ENCODE data around the gene EFHD1.
"Not testable (repeated sequence)": the region's sequence is repeated elsewhere in the genome, so short reads cannot be mapped to it uniquely, and the experiment has no call there.

Gene EFHD1

DNA sequence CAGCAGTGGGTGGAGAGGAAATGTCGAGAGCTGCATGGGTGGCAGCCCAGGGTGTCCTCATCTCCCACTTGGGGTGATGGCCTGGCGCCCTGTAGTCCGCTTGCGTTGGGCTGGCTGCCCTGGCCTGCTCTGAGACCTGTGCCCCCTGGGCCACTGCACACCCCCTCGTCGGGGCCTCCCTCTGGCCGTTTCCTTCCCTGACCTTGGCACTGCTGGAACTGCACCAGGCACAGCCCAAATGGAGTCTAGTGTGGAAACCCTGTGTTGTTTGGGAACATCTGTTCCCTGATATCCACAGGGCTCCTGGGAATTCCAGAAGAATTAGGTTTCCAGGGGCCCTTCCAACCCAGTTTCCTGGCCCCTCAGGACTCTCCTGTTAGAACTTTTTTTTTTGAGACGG, 13.9 kb downstream of the EFHD1 start:
- in situ Hi-C loops (cut with MboI; ENCODE audit: low sequenced_read_pairs) = no loop called here

DNA sequence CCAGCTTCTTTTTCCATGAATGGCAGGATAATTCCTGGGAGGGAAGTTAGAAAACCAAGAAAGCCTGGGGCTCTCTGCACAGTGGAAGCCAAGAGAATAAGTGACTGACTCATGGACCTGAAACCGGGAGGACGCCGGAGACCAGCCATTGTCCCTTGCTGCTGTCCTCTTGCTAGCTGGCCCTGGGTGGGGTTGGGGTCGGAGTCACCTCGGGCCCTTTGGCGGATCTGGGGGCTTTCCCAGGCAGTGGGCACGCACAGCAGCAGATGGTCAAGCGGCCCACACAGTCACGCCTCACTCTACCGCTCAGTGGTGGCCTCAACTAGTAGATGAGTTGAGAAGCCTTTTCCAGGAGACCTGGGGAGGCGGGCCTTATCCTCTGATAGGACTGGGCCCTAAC, 15.6 kb downstream of the EFHD1 start:
- in situ Hi-C loops (cut with MboI; ENCODE audit: low sequenced_read_pairs) = no loop called here

DNA sequence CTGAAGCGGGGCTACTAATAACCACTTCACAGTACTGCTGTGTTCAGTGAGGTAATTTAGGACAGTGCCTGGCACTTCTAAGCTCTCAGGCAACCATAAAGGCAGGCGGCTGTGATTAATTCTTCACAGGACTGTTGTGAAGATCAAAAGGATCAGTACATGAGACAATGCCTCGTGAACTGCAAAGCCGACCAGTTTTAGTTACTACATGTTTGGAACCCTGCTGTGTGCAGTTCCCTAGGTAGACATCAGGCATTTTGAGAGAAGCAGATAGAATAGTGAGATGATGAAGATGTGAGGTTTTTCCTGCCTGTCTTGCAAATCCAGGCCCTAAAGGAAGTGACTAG, 19.1 kb downstream of the EFHD1 start:
- in situ Hi-C loops (cut with MboI; ENCODE audit: low sequenced_read_pairs) = no loop called here

DNA sequence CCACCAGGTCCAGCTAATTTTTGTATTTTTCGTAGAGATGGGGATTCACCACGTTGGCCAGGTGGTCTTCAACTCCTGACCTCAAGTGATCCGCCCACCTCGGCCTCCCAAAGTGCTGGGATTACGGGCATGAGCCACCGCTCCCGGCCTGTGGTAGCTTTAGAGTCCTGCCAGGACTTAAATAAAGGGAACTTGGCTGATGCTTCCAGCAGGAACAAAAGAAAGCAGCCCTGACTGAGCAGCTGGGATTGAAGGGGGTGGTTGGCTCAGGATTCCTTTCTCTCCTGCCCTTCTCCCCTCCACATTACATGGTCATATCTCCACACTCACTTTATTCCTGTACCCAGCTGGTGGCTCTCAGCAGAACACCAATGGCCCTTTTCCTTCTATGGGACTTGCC, 20.0 kb downstream of the EFHD1 start:
- in situ Hi-C loops (cut with MboI; ENCODE audit: low sequenced_read_pairs) = no loop called here

DNA sequence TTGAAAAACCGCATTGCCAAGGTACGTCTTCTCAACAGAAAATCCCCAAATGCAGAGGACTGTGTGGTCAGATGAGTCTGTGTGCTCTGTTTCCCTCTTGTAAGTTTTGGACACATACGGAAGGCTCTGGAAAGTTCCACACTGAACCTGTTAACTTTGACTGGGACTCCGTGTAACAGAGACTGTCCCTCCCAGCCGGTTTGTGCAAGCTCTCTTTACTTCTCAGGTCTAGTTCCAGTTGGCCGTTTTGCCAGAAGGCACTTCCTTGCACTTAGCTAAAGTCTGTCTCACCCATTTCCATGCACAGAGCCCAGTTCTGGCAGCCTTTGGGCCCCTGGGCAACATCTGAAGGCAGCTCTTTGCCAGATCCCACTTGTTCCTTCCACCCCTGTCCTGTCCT, 22.0 kb downstream of the EFHD1 start:
- in situ Hi-C loops (cut with MboI; ENCODE audit: low sequenced_read_pairs) = no loop called here

DNA sequence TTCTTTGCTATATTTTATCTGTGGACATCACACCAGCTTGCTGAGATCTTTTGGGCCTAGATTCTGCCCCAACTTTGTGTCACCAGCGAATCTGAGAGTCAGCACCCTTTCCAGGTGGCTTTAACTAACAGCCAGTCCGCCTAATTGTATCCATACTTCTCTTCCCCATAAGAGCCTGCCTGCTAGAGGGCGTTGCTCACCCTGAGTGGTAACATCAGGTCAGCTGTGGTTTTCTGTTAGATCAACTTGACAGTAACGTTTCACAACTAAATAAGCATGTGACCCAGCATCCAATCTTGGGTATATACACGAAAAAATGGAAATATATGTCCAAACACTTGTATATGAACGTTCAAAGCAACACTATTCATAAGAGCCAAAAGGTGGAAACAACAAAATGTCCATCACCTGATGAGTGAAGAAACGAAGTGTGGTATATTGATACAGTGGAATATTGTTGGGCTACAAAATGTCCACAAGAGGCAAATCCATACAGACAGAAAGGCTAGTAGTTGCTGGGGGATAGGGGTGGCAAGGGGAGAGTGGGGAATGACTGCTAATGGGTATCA, 24.9 kb downstream of the EFHD1 start:
- in situ Hi-C loops (cut with MboI; ENCODE audit: low sequenced_read_pairs) = no loop called here

DNA sequence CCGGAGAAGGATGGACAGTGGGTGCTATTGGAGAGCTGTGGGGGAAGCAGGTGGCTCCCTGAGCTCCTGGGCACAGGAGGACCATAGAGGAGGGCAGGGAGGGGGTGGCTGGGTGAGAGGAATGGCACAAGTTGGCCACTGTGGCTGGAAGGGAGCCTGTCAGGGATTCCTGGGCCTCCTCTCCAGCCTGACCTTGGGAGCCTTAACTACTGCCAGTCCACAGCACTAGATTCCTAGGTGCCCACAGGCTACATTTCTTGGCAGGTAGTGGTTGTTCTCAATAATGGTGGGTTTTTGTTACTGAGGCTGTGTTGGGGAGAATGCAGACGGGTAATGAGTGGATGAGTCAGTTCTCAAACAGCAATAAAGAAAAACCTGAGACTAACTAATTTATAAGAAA, 26.0 kb downstream of the EFHD1 start:
- in situ Hi-C loops (cut with MboI; ENCODE audit: low sequenced_read_pairs) = no loop called here

DNA sequence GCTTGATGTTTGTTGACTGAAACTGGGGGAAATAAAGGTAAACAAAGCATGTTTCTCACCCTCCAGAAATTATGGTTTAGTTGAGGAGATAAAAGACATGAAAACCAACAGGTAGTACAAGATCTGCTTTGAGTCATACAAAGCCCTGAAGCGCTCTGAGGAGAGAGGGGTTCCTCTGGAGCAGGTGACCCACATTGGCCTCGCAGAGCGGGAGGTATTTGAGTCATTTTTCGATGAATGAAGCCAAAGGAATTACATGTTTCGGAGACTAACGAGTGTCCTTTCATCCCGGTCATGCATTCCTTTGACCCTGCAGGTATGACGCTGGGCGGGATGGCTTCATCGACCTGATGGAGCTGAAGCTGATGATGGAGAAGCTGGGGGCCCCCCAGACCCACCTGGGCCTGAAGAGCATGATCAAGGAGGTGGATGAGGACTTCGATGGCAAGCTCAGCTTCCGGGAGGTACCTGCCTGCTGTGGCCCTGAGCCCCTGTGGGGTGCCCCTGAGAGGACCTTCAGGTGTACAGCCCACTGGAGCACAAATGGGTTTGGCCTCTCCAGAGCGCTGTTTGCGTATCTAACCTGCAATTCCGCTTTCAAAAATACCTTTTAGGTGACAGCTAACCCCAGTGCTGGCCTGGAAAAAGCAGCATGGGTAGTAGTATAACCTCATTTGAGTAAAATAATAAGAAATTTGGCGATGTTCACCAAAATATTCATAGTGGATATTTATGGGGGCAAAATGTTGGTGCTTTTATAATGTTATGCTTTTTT, 29.3 kb downstream of the EFHD1 start:
- in situ Hi-C loops (cut with MboI; ENCODE audit: low sequenced_read_pairs) = no loop called here

DNA sequence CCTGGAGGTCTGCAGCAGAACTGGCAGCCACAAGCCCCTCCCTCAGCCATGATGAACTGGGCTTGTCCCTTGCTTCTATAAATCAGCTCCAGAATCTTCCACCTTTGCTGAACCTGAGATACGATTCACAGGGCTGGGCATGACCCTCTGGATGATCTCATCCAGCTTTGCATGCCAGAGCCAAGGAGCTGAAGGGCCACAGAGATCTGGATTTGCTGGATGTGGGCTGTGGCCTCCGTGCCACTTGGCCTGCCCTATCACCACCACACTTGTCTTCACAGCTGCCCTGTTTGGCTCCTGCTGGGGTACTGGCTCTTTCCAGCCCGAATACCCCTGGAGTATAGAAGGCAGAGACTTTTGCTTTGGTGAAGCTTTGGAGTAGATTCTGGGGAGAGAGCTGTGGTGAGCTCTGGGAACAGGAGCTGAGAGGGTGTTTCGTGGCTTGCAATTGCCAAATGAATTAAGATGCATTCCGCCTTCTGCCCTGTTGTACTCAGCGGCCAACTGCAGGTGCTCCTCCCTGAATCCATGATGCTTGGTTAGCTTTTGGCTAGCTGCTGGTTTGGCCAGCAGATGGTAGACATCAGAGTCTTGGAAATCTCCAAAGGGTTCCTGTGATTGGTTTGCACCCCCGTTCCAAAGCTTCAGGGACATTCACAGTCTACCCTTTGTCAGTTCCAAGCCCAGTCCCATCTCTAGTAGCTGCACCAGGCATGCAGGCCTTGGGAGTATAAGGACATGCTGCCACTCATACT, 32.8 kb downstream of the EFHD1 start:
- in situ Hi-C loops (cut with MboI; ENCODE audit: low sequenced_read_pairs) = no loop called here

DNA sequence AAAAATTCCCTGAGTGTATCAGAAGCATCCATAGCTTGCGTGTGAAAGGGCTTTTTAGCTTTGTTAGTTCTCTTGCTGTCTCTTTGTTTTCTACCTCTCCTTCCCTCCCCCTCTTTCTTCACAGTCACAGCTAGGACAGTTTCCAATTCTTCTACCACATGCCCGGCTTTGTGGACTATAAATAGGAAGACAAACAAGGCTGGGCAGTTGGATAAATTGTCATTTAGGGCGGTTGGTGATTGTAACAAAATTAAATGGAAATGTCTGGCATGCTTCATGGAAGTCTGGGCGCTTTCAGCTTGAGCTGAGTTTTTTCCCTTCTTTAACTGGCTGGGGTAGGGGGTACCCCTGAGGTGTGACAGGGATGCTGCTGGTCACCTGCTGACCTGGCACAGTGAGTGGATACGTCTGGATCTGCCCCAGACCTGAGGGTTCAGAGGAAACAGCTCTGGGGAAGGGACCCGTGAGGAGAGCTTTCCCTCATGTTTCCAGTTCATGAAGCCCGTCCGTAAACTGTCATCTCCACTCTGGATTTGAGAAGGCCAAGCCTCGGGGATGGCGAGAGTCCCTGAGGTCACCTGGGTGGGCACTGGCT, 34.7 kb downstream of the EFHD1 start:
- in situ Hi-C loops (cut with MboI; ENCODE audit: low sequenced_read_pairs) = no loop called here

DNA sequence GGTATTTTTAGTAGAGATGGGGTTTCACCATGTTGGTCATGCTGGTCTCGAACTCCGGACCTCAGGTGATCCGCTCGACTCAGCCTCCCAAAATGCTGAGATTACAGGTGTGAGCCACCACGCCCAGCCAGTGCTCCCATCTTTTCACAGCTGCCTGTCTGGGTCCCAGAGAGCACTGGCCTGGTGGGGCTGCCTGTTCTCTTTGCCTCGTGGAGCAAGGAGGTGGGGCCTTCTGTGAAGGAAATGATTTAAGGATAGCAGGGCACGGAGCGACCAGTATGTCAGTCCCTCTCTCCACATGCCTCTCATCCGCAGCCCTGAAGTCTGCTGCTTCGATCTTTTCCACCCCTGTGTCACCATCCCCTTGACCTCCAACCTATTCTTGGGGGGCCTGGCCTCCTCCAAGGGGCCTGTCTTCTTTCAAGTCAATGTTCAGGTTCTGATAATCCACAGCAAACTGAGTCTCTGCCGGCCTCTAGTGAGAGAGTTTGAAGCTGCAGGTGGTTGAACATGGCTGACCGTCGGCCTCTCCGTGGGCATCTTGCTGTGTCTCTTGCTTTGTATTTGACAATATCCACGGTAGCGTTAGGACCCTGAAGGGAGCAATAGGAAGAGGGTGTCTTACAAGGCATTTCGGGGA, 35.5 kb downstream of the EFHD1 start:
- in situ Hi-C loops (cut with MboI; ENCODE audit: low sequenced_read_pairs) = no loop called here

DNA sequence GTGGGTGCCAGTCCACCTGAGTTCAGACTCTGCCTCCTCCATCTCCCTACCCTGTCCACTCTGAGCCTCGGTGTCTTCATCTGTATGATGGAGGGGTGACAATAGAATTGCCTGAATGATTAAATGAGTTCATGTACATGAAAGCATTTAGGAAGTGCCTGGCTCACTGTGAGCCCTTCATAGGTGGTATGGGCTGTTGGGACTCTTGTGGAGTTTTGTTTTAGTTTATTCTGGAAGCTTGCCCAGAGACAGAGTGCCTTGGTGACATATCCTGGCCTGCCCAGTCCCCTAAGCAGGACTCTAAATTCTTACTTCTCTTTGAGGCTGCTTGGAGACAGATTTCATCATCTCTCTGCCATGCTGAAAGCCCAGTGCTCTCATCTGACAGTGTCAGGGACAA, 39.2 kb downstream of the EFHD1 start:
- in situ Hi-C loops (cut with MboI; ENCODE audit: low sequenced_read_pairs) = no loop called here

DNA sequence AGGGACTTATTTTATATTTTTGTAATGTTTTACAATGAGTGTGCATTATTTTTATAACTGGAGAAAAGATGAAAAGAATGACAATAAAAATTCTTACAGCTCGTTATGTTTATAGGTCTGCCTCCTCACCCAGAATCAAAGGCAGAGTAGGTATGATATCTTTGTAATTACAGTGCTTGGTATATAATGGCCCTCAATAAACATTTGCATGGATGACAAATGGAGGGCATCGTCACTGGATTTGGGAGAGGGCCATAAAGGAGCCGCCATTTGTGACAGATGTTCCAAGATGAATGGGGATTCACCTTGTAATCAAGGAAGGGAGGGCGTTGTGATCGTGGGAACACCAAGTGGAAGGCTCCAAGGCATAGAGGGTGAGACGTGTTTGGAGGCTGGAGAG, 41.1 kb downstream of the EFHD1 start:
- in situ Hi-C loops (cut with MboI; ENCODE audit: low sequenced_read_pairs) = no loop called here

DNA sequence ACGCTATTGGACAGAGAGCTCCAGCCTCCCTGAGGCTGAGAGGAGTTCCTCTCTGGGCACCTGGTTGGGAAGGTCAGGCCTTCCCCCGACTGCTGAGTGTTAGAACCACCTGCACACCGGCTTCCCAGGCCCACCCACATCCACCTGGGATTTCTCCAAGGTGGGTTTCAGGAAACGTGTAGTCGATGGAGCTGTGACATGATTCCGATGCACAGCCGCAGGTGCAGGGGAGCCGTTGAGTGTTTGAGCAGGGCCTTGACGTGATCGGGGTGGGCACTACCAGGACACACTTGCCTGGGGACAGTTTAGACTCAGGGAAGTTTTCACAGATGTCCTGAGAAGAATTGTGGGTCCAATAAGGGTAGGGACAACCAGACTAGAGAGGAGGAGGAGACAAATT, 42.0 kb downstream of the EFHD1 start:
- in situ Hi-C loops (cut with MboI; ENCODE audit: low sequenced_read_pairs) = no loop called here

DNA sequence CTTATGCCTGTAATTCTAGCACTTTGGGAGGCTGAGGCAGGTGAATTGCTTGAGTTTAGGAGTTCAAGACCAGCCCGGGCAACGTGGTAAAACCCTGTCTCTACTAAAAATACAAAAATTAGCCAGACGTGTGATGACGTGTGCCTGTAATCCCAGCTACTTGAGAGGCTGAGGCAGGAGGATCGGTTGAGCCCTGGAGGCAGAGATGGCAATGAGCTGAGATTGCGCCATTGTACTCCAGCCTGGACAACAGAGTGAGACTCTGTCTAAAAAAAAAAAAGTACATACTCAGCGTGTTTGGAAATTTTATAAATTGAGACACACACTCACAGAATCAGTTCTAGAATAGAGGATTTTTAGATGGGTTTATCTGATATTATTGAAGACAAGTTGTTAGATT, 46.6 kb downstream of the EFHD1 start:
- in situ Hi-C loops (cut with MboI; ENCODE audit: low sequenced_read_pairs) = no loop called here

DNA sequence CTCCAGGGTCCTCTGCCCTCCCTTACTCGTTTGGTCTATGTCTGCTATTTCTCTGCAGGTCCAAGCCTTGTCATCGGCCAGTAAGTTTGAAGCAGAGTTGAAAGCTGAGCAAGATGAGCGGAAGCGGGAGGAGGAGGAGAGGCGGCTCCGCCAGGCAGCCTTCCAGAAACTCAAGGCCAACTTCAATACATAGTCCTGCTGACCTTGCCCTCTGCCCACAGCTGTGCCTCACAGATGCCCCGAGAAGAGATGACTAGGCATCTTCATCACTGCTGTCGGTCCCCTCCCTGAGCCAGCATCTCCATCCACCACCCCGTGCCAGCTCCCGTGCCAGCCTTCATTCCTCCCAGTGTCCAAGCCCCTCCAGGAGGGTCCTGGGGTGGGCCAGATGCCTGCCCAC, 48.1 kb downstream of the EFHD1 start:
- in situ Hi-C loops (cut with MboI; ENCODE audit: low sequenced_read_pairs) = no loop called here

DNA sequence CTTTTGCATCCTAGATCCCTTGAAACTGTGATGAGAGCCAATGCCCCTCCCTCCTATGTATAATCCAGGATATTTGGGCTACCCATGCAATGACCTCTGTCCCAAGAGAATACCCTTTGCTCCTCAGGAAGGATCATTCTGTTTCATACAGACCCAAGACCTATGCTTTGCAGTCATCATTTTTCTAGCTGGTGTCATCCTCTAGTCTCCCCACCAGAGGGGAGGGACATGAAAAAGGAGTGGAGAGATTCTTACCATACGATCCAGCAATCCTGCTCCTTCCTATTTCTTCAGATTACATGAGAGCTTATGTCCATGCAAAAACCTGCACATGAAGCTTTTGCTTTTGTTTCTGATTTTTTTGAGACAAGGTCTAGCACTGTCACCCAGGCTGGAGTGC, 50.0 kb downstream of the EFHD1 start:
- in situ Hi-C loops (cut with MboI; ENCODE audit: low sequenced_read_pairs) = no loop called here

DNA sequence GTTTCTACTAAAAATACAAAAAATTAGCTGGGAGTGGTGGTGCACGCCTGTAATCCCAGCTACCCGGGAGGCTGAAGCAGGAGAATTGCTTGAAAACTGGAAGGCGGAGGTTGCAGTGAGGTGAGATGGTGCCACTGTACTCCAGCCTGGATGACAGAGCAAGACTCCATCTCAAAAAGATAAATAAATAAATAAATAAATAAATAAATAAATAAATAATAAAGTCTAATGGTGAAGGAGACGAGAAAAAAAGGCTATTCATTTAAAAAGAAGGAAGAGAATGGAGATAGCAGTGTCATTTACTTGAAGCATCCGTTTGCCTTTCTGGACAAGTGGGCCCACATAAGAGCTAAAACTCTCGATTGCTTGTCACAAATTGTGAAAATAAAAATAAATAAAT, 52.0 kb downstream of the EFHD1 start:
- in situ Hi-C loops (cut with MboI; ENCODE audit: low sequenced_read_pairs) = not testable (repeated sequence)

DNA sequence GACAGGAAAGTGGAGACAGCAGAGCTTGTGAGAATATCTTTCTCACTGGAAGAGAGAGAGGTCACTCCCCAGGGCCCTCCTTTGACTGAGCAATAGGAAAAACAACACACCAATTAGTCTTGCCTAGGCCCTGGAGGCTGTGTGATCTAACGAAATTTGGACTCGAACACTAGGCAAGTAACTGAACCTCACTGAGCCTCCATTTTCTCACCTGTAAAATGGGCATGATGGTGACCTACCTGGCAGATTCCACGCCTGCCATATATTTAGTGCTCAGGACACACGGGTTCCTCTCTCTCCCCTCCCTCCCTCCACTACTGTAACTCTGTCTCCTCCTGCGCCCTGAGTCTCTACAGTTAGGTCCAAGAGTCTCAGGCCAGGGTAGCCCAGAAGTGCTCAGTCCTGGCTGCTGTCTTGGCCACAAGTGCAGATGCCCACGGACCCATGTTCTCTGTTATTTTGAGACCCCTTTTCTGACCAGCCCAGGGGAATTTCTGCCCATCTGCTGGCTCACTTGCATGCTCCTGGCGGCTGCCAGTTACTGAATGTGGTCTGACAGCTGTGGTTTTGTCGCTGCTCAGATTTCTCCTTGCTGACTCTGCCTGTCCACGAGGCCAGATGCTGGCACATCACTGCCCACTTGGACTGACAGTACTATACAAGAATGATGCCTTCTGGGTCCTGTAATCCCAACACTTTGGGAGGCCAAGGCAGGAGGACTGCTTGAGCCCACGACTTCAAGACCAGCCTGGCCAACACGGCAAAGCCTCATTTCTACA, 54.2 kb downstream of the EFHD1 start:
- in situ Hi-C loops (cut with MboI; ENCODE audit: low sequenced_read_pairs) = no loop called here

DNA sequence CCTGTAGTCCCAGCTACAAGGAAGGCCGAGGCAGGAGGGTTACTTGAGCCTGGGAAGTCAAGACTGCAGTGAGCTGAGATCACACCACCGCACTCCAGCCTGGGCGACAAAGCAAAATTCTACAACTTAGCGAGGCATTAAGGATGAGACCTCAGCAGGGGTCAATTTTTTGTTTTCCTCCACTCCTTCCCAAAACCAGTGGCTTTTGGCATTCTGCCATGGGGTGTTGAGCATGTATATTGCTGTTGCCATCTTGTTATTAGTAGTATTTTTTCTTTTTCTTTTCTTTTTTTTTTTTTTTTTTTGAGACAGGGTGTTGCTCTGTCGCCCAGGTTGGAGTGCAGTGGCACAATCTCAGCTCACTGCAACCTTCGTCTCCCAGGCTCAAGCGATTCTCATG, 54.8 kb downstream of the EFHD1 start:
- in situ Hi-C loops (cut with MboI; ENCODE audit: low sequenced_read_pairs) = no loop called here
